Mucosa of stomach (tissue), 1 donor: Measurements from ENCODE around the gene CCNJL.
"Not testable (repeated sequence)": the region's sequence is repeated elsewhere in the genome, so short reads cannot be mapped to it uniquely, and the experiment has no call there.

Source experiments
- H3K27me3 ChIP-seq: one replicate; pipeline ENCODE4 v1.7.0; 2013; ENCODE audit warnings: mild to moderate bottlenecking, low read length; ENCODE audit not compliant: control insufficient read depth, insufficient read depth
- H3K36me3 ChIP-seq: one replicate; pipeline ENCODE4 v1.7.0; 2013; ENCODE audit warnings: low read length; ENCODE audit not compliant: control insufficient read depth, insufficient read depth
- H3K4me1 ChIP-seq: one replicate; pipeline ENCODE4 v1.7.0; 2013; ENCODE audit warnings: mild to moderate bottlenecking, low read length; ENCODE audit not compliant: control insufficient read depth, insufficient read depth
- H3K4me3 ChIP-seq: one replicate; pipeline ENCODE4 v1.7.0; 2013; ENCODE audit warnings: low read length
- H3K9ac ChIP-seq: one replicate; pipeline ENCODE4 v1.7.0; 2013; ENCODE audit warnings: mild to moderate bottlenecking, low read length, moderate library complexity
- H3K9me3 ChIP-seq: one replicate; pipeline ENCODE4 v1.7.0; 2013; ENCODE audit warnings: mild to moderate bottlenecking, low read length, moderate library complexity; ENCODE audit not compliant: control insufficient read depth
- donor health status: Pancreatic carcinoma.

Gene CCNJL

GRCh38 chr5:160252916-160253315 lies 59.4 kb downstream of the CCNJL start:
- no peaks in the 10 kb centered on the region for H3K36me3 ChIP-seq
- no peak overlapping the region for H3K4me3 ChIP-seq
- H3K4me1 ChIP-seq = no peaks in the 10 kb centered on the region
- no peaks in the 10 kb centered on the region for H3K27me3 ChIP-seq
- H3K9me3 ChIP-seq = no peaks in the 10 kb centered on the region
- no peak overlapping the region for H3K9ac ChIP-seq

GRCh38 chr5:160251406-160252155 lies 60.8 kb downstream of the CCNJL start:
- H3K36me3 ChIP-seq = no peaks in the 10 kb centered on the region
- no peaks in the 10 kb centered on the region for H3K4me1 ChIP-seq
- H3K9ac ChIP-seq = no peak overlapping the region
- H3K27me3 ChIP-seq = no peaks in the 10 kb centered on the region
- H3K4me3 ChIP-seq = no peak overlapping the region
- H3K9me3 ChIP-seq = no peaks in the 10 kb centered on the region

- H3K27me3 ChIP-seq = no peaks in the 10 kb centered on the region
- H3K4me1 ChIP-seq = no peaks in the 10 kb centered on the region
- no peaks in the 10 kb centered on the region for H3K36me3 ChIP-seq
- H3K4me3 ChIP-seq = no peak overlapping the region
- no peak overlapping the region for H3K9ac ChIP-seq
- no peaks in the 10 kb centered on the region for H3K9me3 ChIP-seq
These were observed 61.5 kb downstream of the CCNJL start for GRCh38 chr5:160250826-160251225.

GRCh38 chr5:160250226-160250625 lies 62.1 kb downstream of the CCNJL start:
- Histone ChIP-seq H3K9me3 (no peaks in the 10 kb centered on the region), H3K4me1 (no peaks in the 10 kb centered on the region), H3K36me3 (no peaks in the 10 kb centered on the region), H3K4me3 (no peak overlapping the region), H3K27me3 (no peaks in the 10 kb centered on the region), H3K9ac (no peak overlapping the region)

GRCh38 chr5:160249570-160249969 lies 62.8 kb downstream of the CCNJL start:
- not testable (repeated sequence) for H3K36me3 ChIP-seq, H3K9me3 ChIP-seq, H3K4me3 ChIP-seq, H3K9ac ChIP-seq, H3K27me3 ChIP-seq, H3K4me1 ChIP-seq

GRCh38 chr5:160245506-160246086 lies 66.8 kb downstream of the CCNJL start:
- Histone ChIP-seq H3K27me3 (no peaks in the 10 kb centered on the region), H3K4me1 (no peaks in the 10 kb centered on the region), H3K4me3 (no peak overlapping the region), H3K9me3 (no peaks in the 10 kb centered on the region), H3K9ac (no peak overlapping the region), H3K36me3 (no peaks in the 10 kb centered on the region)

- Histone ChIP-seq H3K27me3 (no peaks in the 10 kb centered on the region), H3K9me3 (no peaks in the 10 kb centered on the region), H3K4me3 (no peak overlapping the region), H3K9ac (no peak overlapping the region), H3K36me3 (no peaks in the 10 kb centered on the region), H3K4me1 (no peaks in the 10 kb centered on the region)
These were observed 70.2 kb downstream of the CCNJL start for GRCh38 chr5:160242145-160242544.

GRCh38 chr5:160240350-160240749 lies 72.0 kb downstream of the CCNJL start:
- Histone ChIP-seq H3K9ac (no peak overlapping the region), H3K27me3 (no peaks in the 10 kb centered on the region), H3K36me3 (no peaks in the 10 kb centered on the region), H3K4me3 (no peak overlapping the region), H3K9me3 (no peaks in the 10 kb centered on the region), H3K4me1 (no peaks in the 10 kb centered on the region)

GRCh38 chr5:160237571-160238093 lies 74.7 kb downstream of the CCNJL start:
- Histone ChIP-seq H3K27me3 (no peaks in the 10 kb centered on the region), H3K36me3 (no peaks in the 10 kb centered on the region), H3K9me3 (no peaks in the 10 kb centered on the region), H3K4me3 (no peak overlapping the region), H3K9ac (no peak overlapping the region), H3K4me1 (no peaks in the 10 kb centered on the region)

- Histone ChIP-seq H3K27me3 (no peaks in the 10 kb centered on the region), H3K4me3 (no peak overlapping the region), H3K36me3 (no peaks in the 10 kb centered on the region), H3K9ac (no peak overlapping the region), H3K4me1 (no peaks in the 10 kb centered on the region), H3K9me3 (no peaks in the 10 kb centered on the region)
These were observed 76.6 kb downstream of the CCNJL start for GRCh38 chr5:160235731-160236130.

- no peak overlapping the region for H3K4me3 ChIP-seq
- no peak overlapping the region for H3K9ac ChIP-seq
- H3K9me3 ChIP-seq = no peaks in the 10 kb centered on the region
These were observed 79.1 kb downstream of the CCNJL start for GRCh38 chr5:160233215-160233614.

GRCh38 chr5:160231783-160232342 lies 80.5 kb downstream of the CCNJL start:
- H3K36me3 ChIP-seq = no peaks in the 10 kb centered on the region
- no peaks in the 10 kb centered on the region for H3K27me3 ChIP-seq
- H3K4me1 ChIP-seq = no peaks in the 10 kb centered on the region
- no peaks in the 10 kb centered on the region for H3K9me3 ChIP-seq
- H3K9ac ChIP-seq = no peak overlapping the region
- no peak overlapping the region for H3K4me3 ChIP-seq

More at GRCh38 chr5:160233215-160233614, 79.1 kb downstream of the CCNJL start:
- H3K4me1 ChIP-seq = no peaks in the 10 kb centered on the region
- H3K36me3 ChIP-seq = no peaks in the 10 kb centered on the region
- no peaks in the 10 kb centered on the region for H3K27me3 ChIP-seq
